Medulla oblongata (tissue), 1 donor: ENCODE data around the gene AGPAT4.
"Not testable (repeated sequence)": the region's sequence is repeated elsewhere in the genome, so short reads cannot be mapped to it uniquely, and the experiment has no call there.

ENCODE experiments used
- DNase-seq: peaks from one replicate; pipeline ENCODE4 v3.0.0-alpha.2; 2015; ENCODE audit errors: extremely low spot score

AGPAT4 gene

GRCh38 chr6:161200610-161201370, 73.1 kb downstream of the AGPAT4 start:
- no peak for DNase-seq

DNA sequence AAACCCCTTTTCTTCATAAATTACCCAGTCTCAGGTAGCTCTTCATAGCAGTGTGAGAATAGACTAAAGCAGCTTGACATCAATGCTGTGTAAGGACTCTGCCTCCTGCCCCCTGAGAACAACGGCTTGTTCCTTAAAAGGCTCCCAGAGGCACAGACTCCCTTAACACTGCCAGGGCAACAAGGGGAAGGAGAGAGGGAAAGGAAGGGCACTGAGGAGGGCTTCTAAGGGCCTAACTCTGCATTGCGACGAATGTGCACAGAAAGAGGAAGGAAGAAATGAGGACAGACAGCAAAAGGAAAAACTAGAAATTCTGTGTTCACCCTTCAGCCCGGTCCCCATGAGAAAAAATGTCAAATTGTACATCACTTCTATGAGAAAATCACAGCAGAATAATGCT, 74.0 kb downstream of the AGPAT4 start:
- no peak for DNase-seq

DNA sequence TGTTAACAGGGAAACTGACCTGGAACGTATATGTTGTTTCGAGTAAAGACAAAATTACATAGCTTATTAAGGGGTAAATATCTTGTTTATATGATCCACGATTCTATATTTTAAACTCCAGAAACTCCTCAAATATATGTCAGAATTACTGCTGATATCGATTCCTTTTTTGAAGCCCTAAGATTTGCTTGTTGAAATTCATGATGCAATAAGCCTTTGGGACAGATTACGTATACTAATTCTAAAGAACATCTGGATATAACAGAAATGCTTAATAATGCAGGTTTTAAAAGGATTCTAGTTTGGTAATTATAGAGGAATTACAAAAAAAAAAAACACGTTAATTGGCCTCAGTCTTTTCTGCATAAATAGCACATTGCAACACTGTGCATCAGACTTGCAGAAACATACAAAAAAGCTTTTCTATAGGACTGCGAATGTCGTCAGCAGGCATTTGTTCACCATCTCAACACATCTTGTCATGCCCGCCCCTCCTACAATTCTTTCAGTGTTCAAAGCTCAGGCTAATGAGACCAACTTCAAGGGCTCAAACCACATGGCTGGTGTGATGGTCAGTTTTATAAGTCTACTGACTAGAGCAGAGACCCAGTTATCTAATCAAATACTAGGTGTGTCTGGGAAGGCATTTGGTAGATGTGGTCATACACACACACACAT, 74.9 kb downstream of the AGPAT4 start:
- no peak for DNase-seq

DNA sequence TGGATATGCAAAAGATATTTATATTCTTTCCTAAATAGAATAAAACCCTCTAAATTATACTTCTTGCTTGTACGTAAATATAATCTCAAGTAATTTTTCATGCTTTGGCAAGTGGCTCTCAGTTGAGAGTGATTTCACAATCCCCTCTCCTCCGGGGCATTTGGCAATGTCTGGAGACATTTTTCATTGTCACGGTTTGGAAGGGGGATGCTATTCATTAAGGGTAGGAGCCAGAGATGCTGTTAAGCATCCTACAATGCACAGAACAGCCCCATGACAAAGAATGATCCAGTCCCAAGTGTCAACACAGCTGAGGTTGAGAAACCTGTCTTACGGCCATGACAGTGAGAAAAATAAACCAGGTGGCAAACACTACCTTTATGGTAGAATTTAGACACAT, 75.7 kb downstream of the AGPAT4 start:
- no peak for DNase-seq

- no peak for DNase-seq
Measured at GRCh38 chr6:161195386-161195785, 78.5 kb downstream of the AGPAT4 start.

- no peak for DNase-seq
Measured at GRCh38 chr6:161194374-161194773, 79.5 kb downstream of the AGPAT4 start.

- no peak for DNase-seq
Measured at GRCh38 chr6:161192636-161193411, 81.0 kb downstream of the AGPAT4 start.

DNA sequence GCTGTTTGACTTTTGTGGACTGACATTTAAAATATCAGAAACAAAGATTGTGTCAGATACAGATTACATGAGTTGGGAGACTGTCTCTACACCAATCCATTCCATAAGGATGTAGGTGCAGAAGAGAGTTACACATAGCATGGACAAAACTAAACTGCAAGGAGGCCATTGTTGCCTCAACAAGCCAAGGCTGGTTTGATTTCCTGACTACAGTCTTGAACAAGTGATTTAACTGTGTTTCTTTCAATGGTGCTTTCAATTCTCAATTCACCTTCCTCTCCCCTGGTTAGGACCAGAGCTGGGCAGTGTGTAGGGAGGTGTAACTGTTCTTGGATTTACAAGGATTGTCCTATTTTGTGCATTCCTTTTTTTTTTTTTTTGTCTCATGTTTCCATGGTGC, 82.2 kb downstream of the AGPAT4 start:
- no peak for DNase-seq

DNA sequence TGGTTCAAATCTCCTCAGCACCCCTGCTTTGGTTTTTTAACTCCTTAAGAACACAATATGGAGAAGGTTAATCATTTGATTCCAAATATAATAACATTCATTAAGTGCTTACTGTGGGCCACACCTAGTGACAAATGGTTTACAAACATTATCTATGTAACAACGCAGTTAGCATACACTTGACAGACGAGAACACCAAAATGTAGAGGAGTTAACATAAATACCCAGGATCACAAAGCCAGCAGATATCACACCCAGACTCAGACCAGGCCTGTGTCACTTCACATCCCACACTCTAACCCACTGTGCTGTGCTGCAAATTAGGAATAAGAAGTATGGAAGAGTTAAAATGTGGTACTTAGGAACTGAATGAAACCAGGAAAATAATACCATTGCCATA, 82.9 kb downstream of the AGPAT4 start:
- DNase-seq: no peak

DNA sequence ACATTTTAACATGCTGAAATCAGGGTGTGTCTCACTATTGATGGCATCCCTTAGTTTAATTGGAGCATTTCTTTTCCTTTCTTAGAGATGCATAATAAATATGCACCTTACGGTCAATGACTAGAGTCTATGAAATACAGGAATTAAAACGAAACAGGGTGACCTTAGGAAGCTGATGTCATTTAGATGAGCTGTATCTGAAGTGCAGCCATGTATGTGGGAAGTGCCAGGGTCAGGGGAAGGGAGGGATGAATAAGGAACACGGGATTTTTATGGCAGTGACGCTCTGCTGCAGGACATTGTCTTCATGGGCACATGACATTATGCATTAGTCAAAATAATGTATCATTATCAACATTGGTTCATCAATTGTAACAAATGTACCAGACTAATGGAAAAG, 84.0 kb downstream of the AGPAT4 start:
- DNase-seq: no peak

GRCh38 chr6:161188547-161189465, 85.1 kb downstream of the AGPAT4 start:
- DNase-seq: no peak

GRCh38 chr6:161186173-161186769, 87.6 kb downstream of the AGPAT4 start:
- no peak for DNase-seq

DNA sequence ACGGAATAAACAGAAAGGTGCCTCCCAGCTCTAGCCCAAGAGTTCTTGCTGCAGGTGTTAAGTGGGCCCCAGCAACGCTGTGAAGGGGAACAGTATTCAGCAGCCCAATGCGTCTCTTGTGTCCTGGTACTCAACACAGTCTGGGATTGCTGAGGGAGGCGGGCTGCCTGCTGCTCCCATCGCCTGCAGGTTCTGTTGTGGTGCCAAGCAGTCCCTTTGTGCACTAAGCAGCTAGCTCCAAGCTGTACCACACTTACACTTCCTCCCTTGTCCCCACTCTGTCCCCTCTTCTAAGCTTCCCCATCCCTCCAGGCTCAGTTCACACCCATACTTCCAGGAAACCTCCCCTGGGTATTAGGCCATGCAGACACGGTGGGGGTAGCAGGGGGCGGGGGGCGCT, 92.7 kb downstream of the AGPAT4 start:
- peak; percentile 74 for DNase-seq

DNA sequence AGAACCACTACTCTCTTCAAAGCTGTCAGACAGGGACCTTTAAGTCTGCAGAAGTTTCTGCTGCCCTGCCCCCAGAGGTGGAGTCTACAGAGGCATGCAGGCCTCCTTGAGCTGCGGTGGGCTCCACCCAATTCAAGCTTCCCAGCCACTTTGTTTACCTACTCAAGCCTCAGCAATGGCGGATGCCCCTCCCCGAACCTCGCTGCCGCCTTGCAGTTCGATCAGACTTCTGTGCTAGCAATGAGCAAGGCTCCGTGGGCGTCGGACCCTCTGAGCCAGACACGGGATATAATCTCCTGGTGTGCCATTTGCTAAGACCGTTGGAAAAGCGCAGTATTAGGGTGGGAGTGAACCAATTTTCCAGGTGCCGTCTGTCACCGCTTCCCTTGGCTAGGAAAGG, 95.7 kb downstream of the AGPAT4 start:
- not testable (repeated sequence) for DNase-seq

GRCh38 chr6:161176428-161176827, 97.4 kb downstream of the AGPAT4 start:
- not testable (repeated sequence) for DNase-seq

DNA sequence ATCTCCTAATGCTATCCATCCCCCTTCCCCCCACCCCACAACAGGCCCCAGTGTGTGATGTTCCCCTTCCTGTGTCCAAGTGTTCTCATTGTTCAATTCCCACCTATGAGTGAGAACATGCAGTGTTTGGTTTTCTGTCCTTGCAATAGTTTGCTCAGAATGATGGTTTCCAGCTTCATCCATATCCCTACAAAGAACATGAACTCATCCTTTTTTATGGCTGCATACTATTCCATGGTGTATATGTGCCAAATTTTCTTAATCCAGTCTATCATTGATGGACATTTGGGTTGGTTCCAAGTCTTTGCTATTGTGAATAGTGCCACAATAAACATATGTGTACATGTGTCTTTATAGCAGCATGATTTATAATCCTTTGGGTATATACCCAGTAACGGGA, 101.1 kb downstream of the AGPAT4 start:
- not testable (repeated sequence) for DNase-seq

DNA sequence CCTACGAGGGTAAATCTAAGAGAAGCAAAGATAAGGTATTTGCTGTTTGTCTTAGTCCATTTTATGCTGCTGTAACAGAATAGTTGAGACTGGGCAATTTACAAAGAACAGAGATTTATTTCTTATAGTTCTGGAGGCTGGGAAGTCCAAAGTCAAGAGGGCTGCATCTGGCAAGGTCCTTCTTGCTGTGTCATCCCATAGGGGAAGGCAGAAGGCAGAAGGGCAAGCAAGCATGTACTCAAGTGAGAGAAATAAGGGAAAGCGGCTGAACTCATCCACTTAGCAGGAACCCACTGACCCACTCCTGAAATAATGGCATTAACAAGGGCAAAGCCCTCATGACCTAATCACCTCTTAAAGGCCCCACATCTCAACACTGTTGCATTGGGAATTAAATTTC, 102.7 kb downstream of the AGPAT4 start:
- no peak for DNase-seq

- DNase-seq: no peak
Measured at GRCh38 chr6:161169696-161170095, 104.2 kb downstream of the AGPAT4 start.

DNA sequence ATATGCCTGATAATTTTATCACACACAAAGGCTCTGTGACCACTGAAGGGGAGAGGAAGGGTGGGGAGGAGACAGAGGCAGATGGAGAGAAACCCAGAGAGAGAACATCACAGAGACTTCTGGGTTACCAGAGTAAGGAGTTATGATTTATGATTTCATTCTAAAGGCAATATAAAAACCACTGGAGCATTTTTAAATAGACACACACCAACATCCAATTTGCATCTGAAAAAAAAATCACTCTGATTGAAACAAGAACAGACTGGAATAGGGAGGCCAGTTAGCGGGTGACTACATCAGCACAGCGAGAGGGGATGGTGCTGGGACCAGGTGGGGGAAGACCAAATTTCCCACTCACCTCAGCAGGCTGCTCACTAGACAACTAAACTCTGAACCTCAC, 104.8 kb downstream of the AGPAT4 start:
- no peak for DNase-seq

DNA sequence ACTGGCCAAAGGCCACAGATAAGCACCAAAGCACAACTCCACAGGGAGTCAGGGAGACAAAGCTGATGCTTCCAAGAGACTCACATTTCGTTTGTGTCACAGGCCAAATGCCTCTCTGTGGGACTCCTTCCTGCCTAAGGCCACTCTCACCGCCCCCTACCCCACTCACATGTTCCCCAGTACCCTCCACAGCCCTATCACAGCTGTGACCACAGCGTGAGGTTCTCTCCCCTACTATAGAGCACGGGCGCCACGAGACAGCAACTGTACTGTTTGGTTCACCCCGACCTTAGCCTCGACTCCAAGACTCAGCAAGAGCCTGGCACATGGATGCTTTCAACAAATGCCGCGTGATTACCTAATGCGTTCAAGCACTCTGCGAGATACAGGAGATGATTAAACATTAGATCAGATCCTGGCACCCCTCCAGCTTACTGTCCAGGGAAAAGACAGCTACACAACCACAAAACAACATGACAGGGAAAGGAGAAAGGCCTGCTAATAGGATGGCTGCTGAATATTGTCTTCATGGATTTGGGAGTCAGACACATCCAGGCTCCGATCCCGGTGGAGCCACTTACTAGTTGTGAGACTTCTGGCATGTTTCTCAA, 105.5 kb downstream of the AGPAT4 start:
- peak; percentile 80 for DNase-seq

GRCh38 chr6:161166677-161167076, 107.2 kb downstream of the AGPAT4 start:
- no peak for DNase-seq
